Sigmoid colon (tissue), 7 donors: ENCODE data around the gene ACTA2. TPM values are rescaled to one million over a fixed set of nuclear protein-coding genes. Genes with fewer than 3 reads are reported as not detected.
A peak's percentile ranks its signal among the peaks of the same experiment; 100 is the strongest.

Source experiments
- DNase-seq: peaks from one replicate; pipeline ENCODE4 v3.0.0-alpha.2; 2019
- H3K27ac ChIP-seq, 4 donors: fragments of 200-600 bp; sonication (generic); one replicate each; pipeline ENCODE4 v1.5.1; 2016 to 2019; ENCODE audit warnings: mild to moderate bottlenecking in 1 of 4
- H3K27me3 ChIP-seq, 3 donors: fragments of 200-600 bp; sonication (generic); one replicate each; pipeline ENCODE4 v1.5.1; 2019; ENCODE audit warnings: mild to moderate bottlenecking in 1 of 3
- H3K36me3 ChIP-seq, 4 donors: fragments of 200-600 bp; sonication (generic); one replicate each; pipeline ENCODE4 v1.5.1; 2016 to 2019
- H3K4me1 ChIP-seq, 4 donors: fragments of 200-600 bp; sonication (generic); one replicate each; pipeline ENCODE4 v1.5.1; 2017 to 2019
- H3K4me3 ChIP-seq, 4 donors: fragments of 200-600 bp; sonication (generic); one replicate each; pipeline ENCODE4 v1.5.1; 2017 to 2019; ENCODE audit warnings: mild to moderate bottlenecking in 2 of 4, moderate library complexity in 1 of 4
- H3K9me3 ChIP-seq, 4 donors: fragments of 200-600 bp in 3 of 4; sonication (generic) in 3 of 4; one replicate each; pipeline versions ENCODE4 v1.5.1 to v1.6.1; 2013 to 2019
- EP300 ChIP-seq, 4 donors: sonication (generic); formaldehyde crosslinking; IDR thresholded peaks; one replicate each; pipeline ENCODE4 v1.6.1; 2017; ENCODE audit warnings: antibody characterized with exemption in 4 of 4
- POLR2A ChIP-seq, 2 donors: fragments of 450-650 bp; IDR thresholded peaks; one replicate each; pipeline ENCODE4 v1.6.1; 2016; ENCODE audit warnings: antibody characterized with exemption in 2 of 2, mild to moderate bottlenecking in 2 of 2, moderate library complexity in 2 of 2
- POLR2AphosphoS5 ChIP-seq, 4 donors: sonication (generic); formaldehyde crosslinking; IDR thresholded peaks; one replicate each; pipeline ENCODE4 v1.6.1; 2017; ENCODE audit warnings: antibody characterized with exemption in 4 of 4
- WGBS, 2 donors: extraction: QIAGEN DNeasy Blood & Tissue Kit; methylation state at CpG; one replicate each; pipeline ENCODE4 v1.1.7; 2013; 5-methylcytosine and 5-hydroxymethylcytosine counted together
- intact Hi-C: fragments of 100-400 bp; cut with DNase I; formaldehyde crosslinking; loops from one replicate; pipeline ENCODE4 v1.15.1; 2023
- polyA plus RNA-seq, 3 donors: library from polyadenylated mRNA; stranded (reverse); fragments of 200-250 nt; gene quantifications; one replicate each; pipeline ENCODE4 v1.2.3, GENCODE V29; 2013
- total RNA-seq, 4 donors: library from RNA; depleted of rRNA; stranded (reverse); fragments of >200 nt; gene quantifications; one replicate each; pipeline ENCODE4 v1.1.0, GENCODE V29; 2016
- TF ChIP-seq, protein P1 (sequence below), 4 experiments: fragments of 450-650 bp in 3 of 4; fragments of 200-600 bp in 1 of 4; IDR thresholded peaks; one replicate each; pipeline ENCODE4 v1.5.1; 2016 to 2019; ENCODE audit warnings: antibody characterized with exemption in 4 of 4, mild to moderate bottlenecking in 3 of 4, moderate library complexity in 2 of 4
- donor health status: healthy with polysubstance abuse.
- donor health status: Bipolar disorder and iron deficiency.
- donor health status: healthy.

Gene ACTA2
- total and polyA plus RNA-seq, 7 donors: 43.7 to 5,444 (median 2,072) TPM

DNA sequence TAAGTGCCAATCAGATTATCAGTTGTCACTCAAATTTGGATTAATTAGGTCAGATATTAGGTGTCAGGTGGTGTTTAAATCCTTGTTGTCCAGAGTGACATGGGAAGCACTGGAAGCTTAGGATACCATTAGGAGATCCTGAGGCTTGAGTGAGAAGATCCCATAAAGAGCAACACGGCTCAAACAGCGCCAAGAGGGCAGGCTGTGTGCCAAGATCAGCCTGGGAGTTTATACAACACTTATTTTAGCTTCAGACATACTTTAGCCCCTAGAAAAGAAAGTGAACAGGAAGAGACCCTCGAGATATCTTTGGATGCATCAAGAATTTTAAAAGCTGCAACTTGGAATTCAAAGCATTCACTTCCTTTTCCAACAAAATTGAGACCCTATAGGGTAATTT, 14.2 kb upstream of the ACTA2 start:
- H3K4me1 ChIP-seq: peaks cover 0 to 58% (median 35%) of the 10 kb centered on the region in 4 donors
- peak overlapping the region; percentile 42 to 64 (median 54) for H3K27ac ChIP-seq
- no peaks in the 10 kb centered on the region for H3K9me3 ChIP-seq
- no peaks in the 10 kb centered on the region for H3K27me3 ChIP-seq
- DNase-seq: peak; percentile 83
- TF ChIP-seq EP300 (IDR thresholded peaks at IDR 0.05): no peak
- TF ChIP-seq POLR2AphosphoS5 (IDR thresholded peaks at IDR 0.05): peak in 1 of 4 donors; percentile 22
- H3K36me3 ChIP-seq: no peaks in the 10 kb centered on the region
- intact Hi-C loops: no loop called here
- 65 to 69% methylated on average over 3 of the region's 3 CpGs for WGBS, 2 donors
- H3K4me3 ChIP-seq: no peak overlapping the region

DNA sequence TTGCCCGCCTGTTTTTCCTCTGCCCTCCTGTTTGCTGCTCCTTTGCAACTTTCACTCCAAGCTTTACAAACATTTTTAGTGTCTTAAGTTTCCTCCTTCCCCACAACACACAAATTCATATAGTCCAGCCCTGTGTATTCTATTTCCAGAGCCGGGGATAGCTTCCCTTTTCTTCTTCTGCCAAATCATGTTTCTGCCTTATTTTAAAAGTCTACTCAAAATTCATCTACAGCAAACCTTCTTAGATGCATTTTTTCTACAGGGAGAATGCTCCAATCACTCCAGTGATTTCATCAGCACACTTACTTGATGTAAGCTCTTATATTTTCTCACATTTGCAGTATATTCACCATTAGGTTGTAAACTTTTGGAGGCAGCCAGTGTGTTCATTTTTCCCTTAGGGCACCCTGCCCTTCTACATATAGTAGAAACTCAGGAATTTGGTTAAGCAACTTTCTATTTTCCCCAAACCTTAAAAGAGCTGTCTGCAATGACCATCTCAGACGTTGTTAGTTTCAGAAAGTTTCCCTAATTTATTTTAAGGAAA, 12.4 kb upstream of the ACTA2 start:
- no peaks in the 10 kb centered on the region for H3K36me3 ChIP-seq
- no peak overlapping the region for H3K27ac ChIP-seq
- TF ChIP-seq POLR2AphosphoS5 (IDR thresholded peaks at IDR 0.05) (no peak), EP300 (IDR thresholded peaks at IDR 0.05) (no peak), POLR2A (IDR thresholded peaks at IDR 0.05) (no peak)
- TF ChIP-seq, protein P1, sequence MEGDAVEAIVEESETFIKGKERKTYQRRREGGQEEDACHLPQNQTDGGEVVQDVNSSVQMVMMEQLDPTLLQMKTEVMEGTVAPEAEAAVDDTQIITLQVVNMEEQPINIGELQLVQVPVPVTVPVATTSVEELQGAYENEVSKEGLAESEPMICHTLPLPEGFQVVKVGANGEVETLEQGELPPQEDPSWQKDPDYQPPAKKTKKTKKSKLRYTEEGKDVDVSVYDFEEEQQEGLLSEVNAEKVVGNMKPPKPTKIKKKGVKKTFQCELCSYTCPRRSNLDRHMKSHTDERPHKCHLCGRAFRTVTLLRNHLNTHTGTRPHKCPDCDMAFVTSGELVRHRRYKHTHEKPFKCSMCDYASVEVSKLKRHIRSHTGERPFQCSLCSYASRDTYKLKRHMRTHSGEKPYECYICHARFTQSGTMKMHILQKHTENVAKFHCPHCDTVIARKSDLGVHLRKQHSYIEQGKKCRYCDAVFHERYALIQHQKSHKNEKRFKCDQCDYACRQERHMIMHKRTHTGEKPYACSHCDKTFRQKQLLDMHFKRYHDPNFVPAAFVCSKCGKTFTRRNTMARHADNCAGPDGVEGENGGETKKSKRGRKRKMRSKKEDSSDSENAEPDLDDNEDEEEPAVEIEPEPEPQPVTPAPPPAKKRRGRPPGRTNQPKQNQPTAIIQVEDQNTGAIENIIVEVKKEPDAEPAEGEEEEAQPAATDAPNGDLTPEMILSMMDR (IDR thresholded peaks at IDR 0.05): no peak
- peaks cover 0 to 48% (median 27%) of the 10 kb centered on the region in 4 donors for H3K4me1 ChIP-seq
- H3K27me3 ChIP-seq: no peaks in the 10 kb centered on the region
- no peaks in the 10 kb centered on the region for H3K9me3 ChIP-seq
- intact Hi-C loops: no loop called here
- 64 to 81% methylated on average over 3 of the region's 3 CpGs for WGBS, 2 donors
- no peak overlapping the region for H3K4me3 ChIP-seq
- no peak for DNase-seq

DNA sequence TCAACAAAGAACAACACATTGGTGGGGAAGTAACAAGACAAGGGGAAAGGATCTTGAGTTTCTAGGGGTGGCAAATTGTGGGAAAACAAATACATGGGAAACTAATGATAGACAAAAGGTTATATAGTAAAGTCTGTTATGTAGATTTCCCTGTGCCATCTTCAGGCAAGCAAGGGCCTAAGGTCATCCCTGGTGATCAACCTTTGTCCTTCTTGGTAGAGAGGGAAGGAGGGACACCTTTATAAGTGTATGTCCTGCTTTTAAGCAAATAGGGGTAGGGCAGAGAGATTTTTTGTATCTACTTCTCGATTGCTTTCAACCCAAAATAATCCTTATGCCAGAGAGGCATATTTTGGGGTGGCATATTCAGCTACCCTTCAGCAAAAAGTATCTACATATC, 11.8 kb upstream of the ACTA2 start:
- Histone ChIP-seq H3K27ac (no peak overlapping the region), H3K27me3 (no peaks in the 10 kb centered on the region), H3K4me3 (no peak overlapping the region), H3K9me3 (no peaks in the 10 kb centered on the region), H3K36me3 (no peaks in the 10 kb centered on the region), H3K4me1 (peaks cover 0 to 48% (median 27%) of the 10 kb centered on the region in 4 donors)
- no peak for DNase-seq
- intact Hi-C loops: no loop called here
- 31 to 71% methylated on average over 1 of the region's 1 CpG for WGBS, 2 donors
- no peak for TF ChIP-seq POLR2A (IDR thresholded peaks at IDR 0.05)
- no peak for TF ChIP-seq EP300 (IDR thresholded peaks at IDR 0.05)
- no peak for TF ChIP-seq POLR2AphosphoS5 (IDR thresholded peaks at IDR 0.05)
- TF ChIP-seq, protein P1 (IDR thresholded peaks at IDR 0.05): no peak

GRCh38 chr10:88963318-88963717, 10.7 kb upstream of the ACTA2 start:
- intact Hi-C loops: no loop called here
- Histone ChIP-seq H3K27ac (no peak overlapping the region), H3K36me3 (no peaks in the 10 kb centered on the region), H3K4me3 (no peak overlapping the region), H3K4me1 (peaks cover 0 to 38% (median 21%) of the 10 kb centered on the region in 4 donors), H3K9me3 (no peaks in the 10 kb centered on the region), H3K27me3 (no peaks in the 10 kb centered on the region)
- no peak for TF ChIP-seq POLR2AphosphoS5 (IDR thresholded peaks at IDR 0.05)
- TF ChIP-seq EP300 (IDR thresholded peaks at IDR 0.05): no peak
- no peak for TF ChIP-seq POLR2A (IDR thresholded peaks at IDR 0.05)
- TF ChIP-seq, protein P1 (IDR thresholded peaks at IDR 0.05): no peak
- DNase-seq: no peak
- 95 to 97% methylated on average over 2 of the region's 2 CpGs for WGBS, 2 donors

DNA sequence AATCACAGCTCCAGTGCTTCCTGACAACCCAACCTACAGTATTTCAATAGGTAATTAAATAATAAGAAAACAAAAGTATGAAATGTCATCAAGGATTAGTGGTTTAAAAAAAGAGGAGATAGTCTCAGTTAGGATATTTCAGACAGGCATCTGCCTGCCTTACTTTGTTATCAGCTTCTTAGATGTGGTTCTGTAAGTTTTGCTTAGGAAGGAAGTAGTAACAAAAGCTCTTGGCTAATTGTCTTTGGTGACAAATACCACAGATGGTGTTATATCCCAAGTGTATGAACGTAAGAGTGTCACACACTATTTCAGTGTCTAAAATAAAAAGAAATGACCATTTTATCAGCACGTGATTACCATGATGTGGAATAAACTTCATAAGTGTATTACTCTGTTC, 9.8 kb upstream of the ACTA2 start:
- WGBS, 2 donors: 58 to 83% methylated on average over 2 of the region's 2 CpGs
- Histone ChIP-seq H3K36me3 (no peaks in the 10 kb centered on the region), H3K9me3 (no peaks in the 10 kb centered on the region), H3K4me3 (no peak overlapping the region), H3K27me3 (no peaks in the 10 kb centered on the region), H3K27ac (no peak overlapping the region), H3K4me1 (peaks cover 0 to 29% (median 19%) of the 10 kb centered on the region in 4 donors)
- DNase-seq: no peak
- intact Hi-C loops: no loop called here
- no peak for TF ChIP-seq POLR2AphosphoS5 (IDR thresholded peaks at IDR 0.05)

- Histone ChIP-seq H3K4me1 (peaks cover 0 to 18% (median 9%) of the 10 kb centered on the region in 4 donors), H3K4me3 (no peak overlapping the region), H3K27ac (no peak overlapping the region), H3K27me3 (no peaks in the 10 kb centered on the region), H3K9me3 (no peaks in the 10 kb centered on the region), H3K36me3 (no peaks in the 10 kb centered on the region)
- no peak for TF ChIP-seq POLR2AphosphoS5 (IDR thresholded peaks at IDR 0.05)
- no peak for TF ChIP-seq POLR2A (IDR thresholded peaks at IDR 0.05)
- TF ChIP-seq, protein P1 (IDR thresholded peaks at IDR 0.05): no peak
- no peak for TF ChIP-seq EP300 (IDR thresholded peaks at IDR 0.05)
- DNase-seq: no peak
- intact Hi-C loops: no loop called here
These were observed 8.7 kb upstream of the ACTA2 start for GRCh38 chr10:88961266-88961665.
